CD4-positive, alpha-beta T cell (primary cell): ENCODE measurements around the gene UBE2N. TPM values are rescaled to one million over a fixed set of nuclear protein-coding genes. Genes with fewer than 3 reads are reported as not detected.

Experiments used
- ATAC-seq: fragments of 200-7000 bp; cut with Tn5 transposase; one replicate; pipeline ENCODE4 v1.10.0; 2022; ENCODE audit warnings: mild to moderate bottlenecking; ENCODE audit not compliant: poor library complexity
- CTCF ChIA-PET: fragments of 350-600 bp; sonication (Branson Sonifier 250); formaldehyde crosslinking; loops from one replicate; lab custom pipeline; 2021; ENCODE audit warnings: antibody characterized with exemption, inconsistent platforms; lab: Charles Lee
- POLR2A ChIA-PET: fragments of 350-600 bp; sonication (Branson Sonifier 250); formaldehyde crosslinking; loops from one replicate; lab custom pipeline; 2021; ENCODE audit warnings: antibody characterized with exemption, inconsistent platforms; lab: Charles Lee
- DNase-seq, 14 experiments: peaks; one replicate each; pipeline ENCODE4 v3.0.0-alpha.2; 2013 to 2020; ENCODE audit warnings: mixed read lengths in 2 of 14
- H3K27ac ChIP-seq, 2 donors: one replicate each; pipeline versions ENCODE4 v1.5.1 to v1.7.0; 2013; ENCODE audit warnings: low read length in 2 of 2, low read depth in 1 of 2, mild to moderate bottlenecking in 1 of 2
- H3K27me3 ChIP-seq, 2 experiments: 1 replicate in 1 of 2; 2 replicates in 1 of 2; pipeline versions ENCODE4 v1.6.1 to v1.7.0; 2013; ENCODE audit warnings: low read length in 2 of 2, control low read depth in 1 of 2, mild to moderate bottlenecking in 1 of 2, moderate library complexity in 1 of 2; ENCODE audit not compliant: insufficient read depth in 2 of 2, control insufficient read depth in 1 of 2
- H3K36me3 ChIP-seq: one replicate; pipeline ENCODE4 v1.6.1; 2013; ENCODE audit warnings: low read length, control low read depth; ENCODE audit not compliant: insufficient read depth
- H3K4me1 ChIP-seq: one replicate; pipeline ENCODE4 v1.6.1; 2013; ENCODE audit warnings: low read length, control low read depth; ENCODE audit not compliant: insufficient read depth
- H3K4me3 ChIP-seq: one replicate; pipeline ENCODE4 v1.5.1; 2013; ENCODE audit warnings: mild to moderate bottlenecking, low read length, moderate library complexity
- H3K9me3 ChIP-seq, 2 experiments: 1 replicate in 1 of 2; 2 replicates in 1 of 2; pipeline versions ENCODE4 v1.6.1 to v1.7.0; 2013; ENCODE audit warnings: low read length in 2 of 2, mild to moderate bottlenecking in 2 of 2, control low read depth in 1 of 2, moderate library complexity in 1 of 2; ENCODE audit not compliant: control insufficient read depth in 1 of 2, insufficient read depth in 1 of 2
- H3K27ac Mint-ChIP-seq: one replicate; pipeline ENCODE4 v1.8.0; 2020; ENCODE audit warnings: mixed read lengths
- H3K27me3 Mint-ChIP-seq: one replicate; pipeline ENCODE4 v1.8.0; 2021; ENCODE audit warnings: mixed read lengths
- H3K36me3 Mint-ChIP-seq: one replicate; pipeline ENCODE4 v1.8.0; 2021; ENCODE audit warnings: low read depth, mixed read lengths
- H3K4me1 Mint-ChIP-seq: one replicate; pipeline ENCODE4 v1.8.0; 2021; ENCODE audit warnings: low read depth, mixed read lengths
- H3K4me3 Mint-ChIP-seq: one replicate; pipeline ENCODE4 v1.8.0; 2020; ENCODE audit warnings: mild to moderate bottlenecking, mixed read lengths
- H3K9me3 Mint-ChIP-seq: one replicate; pipeline ENCODE4 v1.8.0; 2020; ENCODE audit warnings: mixed read lengths
- intact Hi-C, 2 experiments: fragments of 100-400 bp; cut with DNase I in 1 of 2; cut with micrococcal nuclease in 1 of 2; formaldehyde crosslinking; loops; one replicate each; pipeline versions ENCODE4 v1.15.1 to v1.9.0; 2023 to 2025; cut with DNase I, micrococcal nuclease
- total RNA-seq, 174 experiments: library from RNA in 2 of 174; stranded (reverse) in 2 of 174; gene quantifications; one replicate each; pipeline ENCODE4 v1.2.3 and lab custom pipeline; 2021 to 2026
- TF ChIP-seq, protein P1 (sequence below): fragments of 200-600 bp; IDR thresholded peaks from one replicate; pipeline ENCODE4 v1.8.0; 2022; ENCODE audit warnings: antibody characterized with exemption, mild to moderate bottlenecking

The UBE2N gene
- total RNA-seq, 2 experiments from 2014 or later: 89.8 to 101 TPM

DNA sequence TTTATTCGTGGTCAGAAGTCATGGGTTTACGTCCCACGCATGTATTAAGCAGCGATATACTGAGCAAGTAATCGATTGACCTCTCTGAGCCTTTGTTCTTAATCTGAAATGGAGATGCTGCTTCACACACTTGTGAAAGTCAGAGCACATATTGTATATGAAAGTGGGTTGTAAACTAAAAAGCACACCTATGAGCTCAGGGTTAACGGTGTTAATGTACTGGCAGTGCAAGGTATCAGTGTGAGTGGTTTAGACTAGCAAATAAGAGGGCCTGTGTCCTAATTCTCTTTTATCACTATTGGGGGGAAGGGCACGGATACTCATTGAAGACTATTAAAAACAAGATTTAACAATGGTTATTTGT, 26.2 kb upstream of the UBE2N start:
- Histone ChIP-seq H3K4me3 (peak overlapping the region; percentile 92), H3K4me1 (peaks cover 25% of the 10 kb centered on the region), H3K36me3 (peaks cover 22% of the 10 kb centered on the region), H3K9me3 (no peaks in the 10 kb centered on the region), H3K27ac (peak overlapping the region; percentile 77 to 93), H3K27me3 (no peaks in the 10 kb centered on the region)
- Mint-ChIP-seq H3K36me3 (peaks cover 41% of the 10 kb centered on the region), H3K27ac (peak overlapping the region; percentile 95), H3K9me3 (no peaks in the 10 kb centered on the region), H3K4me1 (peaks cover 40% of the 10 kb centered on the region), H3K27me3 (no peaks in the 10 kb centered on the region), H3K4me3 (peak overlapping the region; percentile 92)
- CTCF ChIA-PET: interaction anchor here (0.5 to 2.0 kb wide), 20 partner anchors 9 to 1605 kb away, joined by 3 to 13 read pairs (median 4); partner anchors contain the start of genes CRADD, NR2C1 and UBE2N
- intact Hi-C loops: loop anchor here in 1 of 2 experiments (5.0 to 10.0 kb wide), 2 partner anchors 209 to 1607 kb away; partner anchors contain the start of genes CRADD and NR2C1
- ATAC-seq (no peak), DNase-seq (no peak)
- POLR2A ChIA-PET: interaction anchor here (0.8 to 3.3 kb wide), 7 partner anchors 9 to 634 kb away, joined by 3 to 22 read pairs (median 4); partner anchors contain the start of genes EEA1 and UBE2N
- TF ChIP-seq, protein P1, sequence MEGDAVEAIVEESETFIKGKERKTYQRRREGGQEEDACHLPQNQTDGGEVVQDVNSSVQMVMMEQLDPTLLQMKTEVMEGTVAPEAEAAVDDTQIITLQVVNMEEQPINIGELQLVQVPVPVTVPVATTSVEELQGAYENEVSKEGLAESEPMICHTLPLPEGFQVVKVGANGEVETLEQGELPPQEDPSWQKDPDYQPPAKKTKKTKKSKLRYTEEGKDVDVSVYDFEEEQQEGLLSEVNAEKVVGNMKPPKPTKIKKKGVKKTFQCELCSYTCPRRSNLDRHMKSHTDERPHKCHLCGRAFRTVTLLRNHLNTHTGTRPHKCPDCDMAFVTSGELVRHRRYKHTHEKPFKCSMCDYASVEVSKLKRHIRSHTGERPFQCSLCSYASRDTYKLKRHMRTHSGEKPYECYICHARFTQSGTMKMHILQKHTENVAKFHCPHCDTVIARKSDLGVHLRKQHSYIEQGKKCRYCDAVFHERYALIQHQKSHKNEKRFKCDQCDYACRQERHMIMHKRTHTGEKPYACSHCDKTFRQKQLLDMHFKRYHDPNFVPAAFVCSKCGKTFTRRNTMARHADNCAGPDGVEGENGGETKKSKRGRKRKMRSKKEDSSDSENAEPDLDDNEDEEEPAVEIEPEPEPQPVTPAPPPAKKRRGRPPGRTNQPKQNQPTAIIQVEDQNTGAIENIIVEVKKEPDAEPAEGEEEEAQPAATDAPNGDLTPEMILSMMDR: no peak

DNA sequence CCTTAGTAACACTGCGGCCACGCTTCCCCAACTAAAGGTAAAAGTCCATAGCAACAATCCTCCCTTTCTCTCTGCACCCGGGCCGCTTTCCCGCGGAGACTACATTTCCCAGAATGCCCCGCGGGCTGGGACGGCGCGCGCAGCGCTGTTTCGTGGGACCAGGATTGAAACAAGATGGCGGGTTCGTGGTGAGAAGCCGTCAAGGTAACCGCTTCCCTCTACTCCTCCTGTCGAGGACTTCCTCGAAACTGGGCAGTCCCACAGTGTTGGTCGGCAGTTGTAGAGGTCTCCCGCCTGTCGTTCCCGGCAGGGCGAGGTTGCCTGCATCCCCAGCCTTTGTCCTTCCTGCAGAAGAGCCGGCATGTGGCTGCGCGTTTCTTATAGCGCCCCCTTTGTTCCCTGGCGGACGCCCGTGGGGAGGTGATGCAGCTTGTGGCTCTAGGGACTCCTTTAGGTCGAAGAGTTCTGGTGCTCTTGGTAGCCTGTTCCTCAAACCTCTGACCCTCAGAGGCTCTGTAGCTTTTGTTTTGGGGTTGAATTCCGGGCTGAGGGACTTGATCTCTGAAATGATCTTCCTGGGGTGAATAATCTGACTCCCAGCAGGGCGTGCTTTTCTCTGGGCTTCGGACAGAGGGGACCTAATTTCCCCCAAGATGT, 25.7 kb upstream of the UBE2N start, which contains the start of gene MRPL42:
Gene MRPL42 (plus strand): TSS at position 164 of the 657 bp plus-strand sequence. CDS start 1,772 bp downstream, outside the sequence.
- TF ChIP-seq, protein P1: peak; percentile 82
- no peaks in the 10 kb centered on the region for H3K9me3 Mint-ChIP-seq
- H3K36me3 ChIP-seq: peaks cover 21% of the 10 kb centered on the region
- peaks cover 25% of the 10 kb centered on the region for H3K4me1 ChIP-seq
- H3K27ac Mint-ChIP-seq: peak within 1 kb of the TSS; percentile 95
- peak; percentile 84 to 94 (median 92) for DNase-seq
- H3K4me1 Mint-ChIP-seq: peaks cover 40% of the 10 kb centered on the region
- no peaks in the 10 kb centered on the region for H3K27me3 ChIP-seq
- ATAC-seq: peak; percentile 95
- intact Hi-C loops: loop anchor here (1.0 to 10.0 kb wide), 5 partner anchors 17 to 1607 kb away; partner anchors contain the start of genes CRADD (in 1 of the 2) and NR2C1 (in 1 of the 2)
- H3K36me3 Mint-ChIP-seq: peaks cover 36% of the 10 kb centered on the region
- H3K9me3 ChIP-seq: no peaks in the 10 kb centered on the region
- peak within 1 kb of the TSS; percentile 92 for H3K4me3 ChIP-seq
- H3K27me3 Mint-ChIP-seq: no peaks in the 10 kb centered on the region
- peak within 1 kb of the TSS; percentile 92 for H3K4me3 Mint-ChIP-seq
- POLR2A ChIA-PET: interaction anchor here (0.6 to 3.3 kb wide), 10 partner anchors 9 to 634 kb away, joined by 3 to 22 read pairs (median 4); partner anchors contain the start of genes EEA1 and UBE2N
- peak within 1 kb of the TSS; percentile 77 to 93 for H3K27ac ChIP-seq
- CTCF ChIA-PET: interaction anchor here (0.5 to 2.0 kb wide), 21 partner anchors 10 to 1605 kb away, joined by 3 to 13 read pairs (median 4); partner anchors contain the start of genes CRADD, NR2C1 and UBE2N

DNA sequence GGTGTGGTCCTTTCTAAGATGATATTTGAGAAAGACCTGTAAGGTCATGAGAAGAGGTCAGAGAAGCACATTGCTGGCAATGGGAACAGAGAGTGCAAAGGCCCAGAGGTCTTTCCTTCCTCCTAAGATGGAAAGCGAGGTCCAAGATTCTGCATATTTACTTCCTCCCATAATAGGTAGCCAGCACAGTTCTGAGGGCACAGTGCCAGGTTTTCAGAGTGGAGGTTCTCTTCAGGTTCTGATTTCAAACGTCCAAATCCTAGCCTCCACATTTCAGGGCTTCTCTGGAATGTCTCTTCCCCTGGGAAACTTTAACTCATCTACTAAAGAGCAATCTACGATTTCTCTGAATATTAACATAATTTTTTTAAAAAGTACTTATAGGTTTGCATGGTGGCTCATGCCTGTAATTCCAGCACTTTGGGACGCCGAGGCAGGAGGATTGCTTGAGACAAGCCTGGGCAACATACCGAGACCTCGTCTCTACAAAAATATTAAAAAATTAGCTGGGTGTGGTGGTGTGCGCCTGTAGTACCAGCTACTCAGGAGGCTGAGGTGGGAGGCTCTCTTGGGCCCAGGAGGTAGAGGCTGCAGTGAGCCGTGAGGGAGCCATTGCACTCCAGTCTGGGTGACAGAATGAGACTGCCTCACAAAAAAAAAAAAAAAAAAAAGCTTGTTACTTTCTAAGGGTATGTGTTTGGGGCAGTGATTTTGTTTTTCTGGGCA, 25.0 kb upstream of the UBE2N start:
- Histone ChIP-seq H3K27ac (no peak overlapping the region), H3K9me3 (no peaks in the 10 kb centered on the region), H3K27me3 (no peaks in the 10 kb centered on the region), H3K4me3 (peak overlapping the region; percentile 92), H3K36me3 (peaks cover 15% of the 10 kb centered on the region), H3K4me1 (peaks cover 25% of the 10 kb centered on the region)
- TF ChIP-seq, protein P1: no peak
- ATAC-seq (no peak), DNase-seq (no peak)
- Mint-ChIP-seq H3K36me3 (peaks cover 32% of the 10 kb centered on the region), H3K4me1 (peaks cover 40% of the 10 kb centered on the region), H3K4me3 (peak overlapping the region; percentile 92), H3K27ac (peak overlapping the region; percentile 95), H3K27me3 (no peaks in the 10 kb centered on the region), H3K9me3 (no peaks in the 10 kb centered on the region)
- CTCF ChIA-PET: interaction anchor here (0.6 to 2.0 kb wide), 12 partner anchors 13 to 1105 kb away, joined by 3 to 13 read pairs (median 5); partner anchors contain the start of genes CRADD and UBE2N
- intact Hi-C loops: loop anchor here (1.0 to 10.0 kb wide), 5 partner anchors 16 to 1608 kb away; partner anchors contain the start of genes CRADD (in 1 of the 2) and NR2C1 (in 1 of the 2)
- POLR2A ChIA-PET: interaction anchor here (0.6 to 3.3 kb wide), 9 partner anchors 10 to 635 kb away, joined by 3 to 22 read pairs (median 4); partner anchors contain the start of genes EEA1 and UBE2N
